DMS 273 (cell line): ENCODE measurements around the gene TRIM17.

Source experiments
- DNase-seq: peaks from one replicate; lab custom pipeline; 2025; ENCODE audit not compliant: unreplicated experiment; lab: John Stamatoyannopoulos, UW

Gene TRIM17

DNA sequence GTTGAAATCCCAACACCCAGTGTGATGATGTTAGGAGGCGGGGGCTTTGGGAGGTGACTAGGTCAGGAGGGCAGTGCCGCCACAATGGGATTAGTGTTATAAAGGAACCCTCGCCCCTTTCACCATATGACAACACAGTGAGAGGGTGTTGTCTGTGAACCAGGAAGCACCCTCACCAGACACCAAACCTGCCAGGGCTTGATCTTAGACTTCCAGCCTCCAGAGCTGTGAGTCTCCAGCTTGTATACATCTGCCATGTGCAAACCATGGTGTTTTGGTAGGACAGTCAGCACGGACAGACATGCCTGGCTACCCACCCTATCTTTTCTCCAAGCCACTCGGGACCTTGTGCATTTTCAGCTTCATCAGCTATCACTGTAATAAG is 14.0 kb downstream of the TRIM17 start:
- no peak for DNase-seq

DNA sequence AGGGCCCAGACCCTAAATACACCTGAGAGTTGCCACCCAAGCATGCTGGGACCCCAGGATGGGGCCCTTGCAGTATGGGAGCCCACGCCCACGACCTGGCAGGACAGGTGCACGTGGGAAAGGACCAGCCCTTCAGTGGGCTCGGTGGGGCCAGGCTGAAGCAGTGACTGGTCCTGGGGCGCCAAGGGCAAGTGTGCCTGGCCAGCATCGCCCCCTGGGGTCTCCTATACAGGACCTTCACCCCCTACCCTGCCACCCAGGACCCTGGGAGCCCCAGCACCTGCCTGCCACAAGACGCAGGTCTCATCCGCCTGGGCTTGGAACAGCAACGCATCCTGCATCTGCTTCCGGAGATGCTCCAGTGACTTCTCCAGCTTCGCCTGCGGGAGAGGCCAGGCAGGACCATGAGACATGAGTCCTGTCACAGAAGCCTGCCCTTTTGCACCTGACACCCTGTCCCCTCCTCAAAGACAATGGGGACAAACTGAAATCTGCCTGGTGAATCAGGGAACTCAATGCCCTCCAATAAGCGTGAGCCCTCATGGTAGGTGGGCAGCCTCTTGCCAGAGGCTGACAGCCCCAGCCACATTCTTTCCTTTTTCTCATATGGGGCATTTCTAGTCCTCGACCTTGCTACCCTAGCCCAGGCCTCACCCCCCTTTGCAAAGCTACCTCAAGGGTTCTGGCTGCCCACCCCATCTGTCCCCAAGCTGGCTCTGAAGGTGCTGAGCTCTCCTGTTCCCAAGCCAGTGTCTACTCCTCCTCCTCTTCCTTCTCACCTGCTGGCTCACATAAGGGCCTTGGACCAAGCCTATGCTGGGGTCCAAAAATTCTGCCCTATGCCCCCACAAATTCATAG is 14.7 kb downstream of the TRIM17 start:
- no peak for DNase-seq

DNA sequence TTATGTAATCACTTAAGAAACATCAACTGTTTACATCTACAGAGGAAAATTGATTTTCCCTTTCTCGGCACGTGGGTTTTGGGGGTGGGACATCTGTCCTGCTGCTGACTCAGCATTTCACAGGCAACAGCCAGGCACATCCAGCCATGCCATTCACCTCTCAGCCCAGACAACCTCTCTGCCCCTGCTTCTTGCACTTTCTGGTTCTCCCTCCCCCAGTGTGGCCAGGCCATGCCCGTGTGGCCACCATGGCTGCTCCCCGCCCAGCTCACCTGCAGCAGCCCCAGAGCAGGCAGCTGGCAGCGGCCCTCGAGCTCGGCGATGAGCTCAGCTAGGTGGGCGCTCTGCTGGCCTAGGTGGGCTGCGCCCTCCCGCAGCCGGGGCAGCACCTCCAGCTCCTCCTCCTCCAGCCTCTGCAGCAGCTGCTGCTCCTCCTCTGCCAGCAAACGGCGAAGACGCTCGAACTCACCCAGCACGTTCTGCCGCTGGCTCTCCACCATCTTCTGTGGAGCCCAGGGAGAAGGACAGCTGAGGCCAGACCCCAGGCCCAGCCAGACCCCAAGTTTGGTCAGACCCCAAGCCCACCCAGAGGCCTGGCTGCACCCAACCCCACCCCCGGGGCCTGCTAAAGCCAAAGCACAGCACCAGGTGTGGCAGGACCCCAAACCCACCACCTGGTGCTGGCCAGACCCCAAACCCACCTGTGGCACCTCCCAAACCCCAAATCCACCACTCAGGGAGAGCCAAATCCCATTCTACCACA is 15.8 kb downstream of the TRIM17 start:
- DNase-seq: no peak

DNA sequence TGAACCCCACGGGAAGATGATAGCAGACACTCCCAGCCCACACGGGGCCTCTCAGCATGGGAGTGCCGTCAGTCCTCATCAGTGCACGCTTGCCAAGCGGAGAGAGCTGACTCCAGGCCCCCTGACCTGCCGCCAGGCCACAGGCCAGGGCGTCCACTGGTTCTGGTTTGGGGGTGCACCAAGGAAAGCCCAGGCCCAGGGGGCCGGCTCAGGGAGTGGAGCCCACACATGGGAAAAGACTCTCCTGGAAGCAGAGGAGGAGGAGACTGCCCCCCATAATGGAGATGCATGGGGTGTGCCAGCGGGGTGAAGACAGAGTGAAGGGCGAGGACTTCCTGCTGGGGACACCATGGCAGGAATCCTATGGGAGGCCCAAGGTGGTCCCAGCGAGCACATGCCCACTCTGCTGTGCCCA is 16.4 kb downstream of the TRIM17 start:
- DNase-seq: no peak

DNA sequence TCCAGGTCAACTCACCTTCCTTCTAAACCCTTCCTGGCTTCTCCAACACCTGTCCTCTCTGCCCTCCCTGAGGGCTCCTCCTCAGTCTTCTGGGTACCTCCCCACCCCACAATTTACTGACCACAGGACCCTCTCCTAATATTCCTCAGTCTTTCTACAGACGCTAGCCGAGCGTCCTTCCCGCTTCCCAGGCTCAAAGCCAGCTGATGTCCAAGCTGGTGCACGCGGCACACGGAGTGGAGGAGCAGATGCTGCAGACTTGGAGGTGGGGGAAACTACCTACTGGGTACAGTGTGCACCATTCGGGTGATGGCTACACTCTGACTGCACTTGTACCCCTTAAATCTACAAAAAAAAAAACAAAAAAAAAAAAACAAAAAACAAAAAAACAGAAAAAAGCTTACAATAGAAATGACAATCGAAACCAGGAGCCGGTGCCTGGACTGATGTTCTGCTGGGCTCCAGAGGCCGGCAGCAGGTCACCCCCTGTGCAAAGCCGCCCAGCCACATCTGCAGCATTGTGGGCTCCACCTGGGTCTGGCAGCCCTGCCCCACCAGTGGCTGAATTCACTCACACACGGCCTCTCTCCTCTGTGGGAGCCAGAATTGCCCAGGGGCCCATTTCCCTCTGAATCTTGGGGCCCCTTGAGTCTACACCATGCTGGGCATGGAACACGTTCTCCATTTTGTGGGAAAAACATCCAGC is 17.0 kb downstream of the TRIM17 start:
- DNase-seq: no peak

DNA sequence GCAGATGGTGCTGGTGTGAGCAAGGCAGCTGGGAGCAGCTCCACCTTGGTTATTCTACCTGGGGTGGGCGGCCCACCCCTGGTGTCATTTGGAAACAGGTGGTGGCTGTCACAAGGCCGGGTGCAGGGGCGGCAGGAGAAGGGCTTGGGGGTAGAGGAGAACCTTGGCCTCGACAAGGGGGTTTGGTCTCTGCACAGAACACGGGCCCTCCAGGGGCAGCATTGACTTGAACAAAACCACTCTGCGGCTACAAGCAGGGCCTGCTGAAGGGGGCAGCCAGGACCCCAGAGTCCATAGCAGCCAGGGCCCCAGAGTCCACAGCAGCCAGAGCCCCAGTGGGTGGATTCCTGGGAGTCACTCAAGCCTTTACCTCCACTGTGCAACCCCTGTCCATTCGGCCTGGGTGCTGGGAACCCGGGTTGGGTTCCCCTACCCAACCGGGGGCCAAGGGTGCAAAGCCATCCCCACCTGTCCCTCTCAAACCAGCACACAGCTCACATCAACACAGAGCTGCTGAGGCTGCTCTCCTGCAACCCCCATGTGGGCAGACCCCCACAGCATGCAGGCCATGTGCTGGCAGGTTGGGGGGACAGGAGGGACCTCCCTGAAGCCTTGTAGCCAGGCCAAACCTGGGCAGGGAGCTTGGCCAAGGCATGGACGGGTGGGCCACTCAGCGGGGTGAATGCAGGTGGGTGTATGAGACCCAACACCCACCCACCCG is 17.8 kb downstream of the TRIM17 start:
- DNase-seq: no peak

DNA sequence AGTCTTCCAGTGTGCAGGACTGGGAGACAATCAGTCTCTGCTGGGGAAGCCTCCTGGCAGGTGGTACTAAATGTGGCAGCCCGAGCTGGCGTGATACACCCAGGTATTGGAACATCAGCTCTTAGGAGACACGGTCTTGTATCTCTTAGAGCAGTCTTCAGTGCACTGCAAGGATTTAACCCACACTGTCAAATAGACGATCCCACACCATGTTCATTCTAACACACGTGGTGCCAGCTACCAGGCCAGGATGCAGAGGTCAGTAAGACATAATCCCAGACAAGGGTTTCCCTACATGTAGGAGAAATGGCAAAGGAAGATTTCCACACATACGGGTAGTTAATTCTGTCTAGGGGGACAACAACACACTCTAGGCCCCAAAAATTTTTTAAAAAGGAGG is 18.7 kb downstream of the TRIM17 start:
- no peak for DNase-seq

DNA sequence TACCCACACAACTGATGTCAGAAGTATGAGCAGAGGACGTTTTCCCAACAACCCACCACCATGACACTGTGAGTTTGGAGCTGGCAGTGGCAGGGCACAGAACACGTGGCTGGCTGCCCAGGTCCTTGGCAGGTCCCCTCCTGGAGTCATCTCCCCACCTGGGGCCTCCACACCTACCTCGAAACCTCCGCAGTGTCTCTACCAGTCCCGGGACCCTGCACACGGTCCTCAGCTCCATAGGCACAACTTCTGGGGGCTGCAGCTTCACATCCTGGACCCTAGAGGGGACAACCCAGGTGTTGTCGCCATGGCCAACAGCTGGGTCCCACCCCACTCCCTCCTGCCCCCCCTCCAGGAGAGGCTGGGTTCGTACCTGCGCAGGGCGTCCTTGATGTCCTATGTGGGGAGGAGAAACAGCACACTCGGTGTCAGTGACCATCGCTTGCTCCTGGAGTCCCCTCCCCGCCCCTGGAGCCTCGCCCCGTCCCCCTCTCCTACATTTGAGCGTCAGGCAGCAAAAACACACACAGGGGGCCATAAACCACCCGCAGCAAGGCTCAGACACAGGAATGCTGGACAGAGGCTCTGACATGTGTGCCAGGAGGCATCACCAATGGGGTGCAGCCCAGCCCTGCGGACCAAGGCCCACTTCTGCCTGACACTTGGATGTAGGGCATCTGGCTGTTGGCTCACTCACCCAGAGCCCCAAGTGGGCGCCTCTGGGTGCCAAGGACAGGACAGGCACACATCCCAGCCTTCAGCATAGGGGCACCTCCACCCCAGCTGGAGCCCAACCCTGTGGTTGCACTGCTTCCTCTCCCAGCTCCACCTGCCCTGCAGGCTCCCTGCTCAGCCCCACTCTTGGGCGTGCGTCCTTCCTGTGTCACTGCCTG is 19.6 kb downstream of the TRIM17 start:
- no peak for DNase-seq

DNA sequence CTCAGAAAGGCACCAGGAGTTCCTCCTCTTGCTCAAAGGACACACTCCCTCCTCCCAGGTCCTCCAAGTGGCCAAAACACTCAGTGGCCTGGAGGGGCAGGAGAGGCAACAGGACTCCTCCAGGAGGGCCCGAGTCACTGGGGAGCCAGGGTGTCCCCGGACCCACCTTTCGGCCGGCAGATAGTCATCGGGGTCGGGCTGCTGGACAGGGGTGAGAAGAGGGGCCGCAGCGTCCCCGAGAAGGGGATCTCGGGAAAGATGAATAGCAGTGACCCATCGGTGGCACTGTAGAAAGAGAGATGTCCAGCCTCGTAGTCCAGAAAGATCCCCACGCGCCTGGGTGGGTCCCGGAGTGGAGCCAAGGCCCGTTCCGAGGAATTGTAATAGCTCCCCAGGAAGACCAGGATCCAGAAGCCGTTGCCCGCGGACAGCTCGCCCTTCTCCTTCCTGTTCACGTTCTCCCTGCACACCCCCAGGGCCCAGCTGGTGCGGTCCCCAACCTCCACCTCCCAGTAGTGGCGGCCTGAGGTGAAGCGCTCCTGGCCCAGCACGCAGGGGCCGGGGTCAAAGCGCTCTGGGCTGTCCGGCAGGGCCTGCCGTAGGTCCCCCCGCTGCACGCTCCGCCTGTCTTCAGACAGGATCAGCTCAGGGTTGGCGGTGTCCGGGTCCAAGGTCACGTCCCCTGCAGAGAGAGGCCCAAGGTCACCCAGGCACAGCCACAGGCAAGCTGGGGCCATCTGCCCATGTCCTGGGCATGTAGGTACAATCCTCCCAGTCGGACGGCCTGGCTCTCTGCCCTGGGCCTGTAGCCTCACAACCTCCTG is 21.9 kb downstream of the TRIM17 start:
- DNase-seq: no peak

DNA sequence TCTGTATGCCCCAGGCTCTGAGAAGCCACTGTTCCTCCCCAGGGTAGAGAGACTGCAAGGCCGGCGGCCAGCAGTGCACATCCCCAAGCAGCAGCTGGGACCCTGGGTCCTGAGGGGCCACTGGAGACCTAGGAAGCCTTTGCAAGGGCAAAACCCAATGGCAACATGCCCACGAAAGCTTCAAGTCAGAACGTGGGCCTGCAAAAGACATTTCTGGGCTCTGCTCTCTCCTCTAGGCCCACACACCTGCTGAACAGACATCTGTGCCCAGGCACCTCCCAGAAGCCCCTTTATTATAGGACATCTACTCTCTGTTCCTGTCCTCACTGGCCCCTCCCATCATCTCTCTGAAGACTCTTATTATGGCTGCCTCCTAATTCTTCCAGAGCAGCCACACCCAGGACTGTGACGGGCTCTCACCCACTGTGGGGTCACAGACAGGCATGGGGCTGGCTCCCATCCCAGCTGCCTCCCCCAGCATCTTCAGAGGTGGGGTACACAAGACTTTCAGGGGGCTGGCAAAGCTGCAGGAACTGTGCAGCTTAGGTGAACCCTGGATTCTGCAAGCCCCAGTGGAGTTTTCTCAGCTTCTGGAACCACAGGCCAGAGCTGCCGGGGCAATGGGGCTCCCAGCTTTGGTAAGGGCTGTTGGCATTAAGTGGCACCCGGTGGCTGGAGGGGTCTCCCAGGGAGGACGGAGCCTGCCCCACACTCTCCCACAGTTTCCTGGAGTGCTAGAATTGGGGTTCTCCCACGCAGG is 22.7 kb downstream of the TRIM17 start:
- DNase-seq: no peak

DNA sequence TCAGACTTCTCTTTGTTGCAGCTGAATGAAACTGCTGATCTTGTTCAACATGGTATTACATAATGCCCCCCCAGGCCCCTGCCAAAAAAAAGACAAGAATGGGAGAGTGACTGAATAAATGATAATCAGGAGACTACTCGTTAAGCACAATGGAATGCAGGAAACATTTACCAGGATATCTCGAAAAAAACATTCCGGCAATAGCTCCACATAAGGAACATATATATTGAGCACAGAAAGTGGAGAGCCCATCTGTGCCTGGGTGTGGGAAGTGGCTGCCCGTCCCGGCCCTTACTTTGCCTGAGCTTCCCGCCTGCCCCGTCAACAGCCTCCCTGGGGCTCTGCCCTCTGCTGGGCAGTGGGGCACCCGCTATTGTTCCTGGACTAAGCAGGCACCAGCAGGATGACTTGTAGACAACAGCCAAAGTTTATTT is 23.4 kb downstream of the TRIM17 start:
- DNase-seq: peak; percentile 77

DNA sequence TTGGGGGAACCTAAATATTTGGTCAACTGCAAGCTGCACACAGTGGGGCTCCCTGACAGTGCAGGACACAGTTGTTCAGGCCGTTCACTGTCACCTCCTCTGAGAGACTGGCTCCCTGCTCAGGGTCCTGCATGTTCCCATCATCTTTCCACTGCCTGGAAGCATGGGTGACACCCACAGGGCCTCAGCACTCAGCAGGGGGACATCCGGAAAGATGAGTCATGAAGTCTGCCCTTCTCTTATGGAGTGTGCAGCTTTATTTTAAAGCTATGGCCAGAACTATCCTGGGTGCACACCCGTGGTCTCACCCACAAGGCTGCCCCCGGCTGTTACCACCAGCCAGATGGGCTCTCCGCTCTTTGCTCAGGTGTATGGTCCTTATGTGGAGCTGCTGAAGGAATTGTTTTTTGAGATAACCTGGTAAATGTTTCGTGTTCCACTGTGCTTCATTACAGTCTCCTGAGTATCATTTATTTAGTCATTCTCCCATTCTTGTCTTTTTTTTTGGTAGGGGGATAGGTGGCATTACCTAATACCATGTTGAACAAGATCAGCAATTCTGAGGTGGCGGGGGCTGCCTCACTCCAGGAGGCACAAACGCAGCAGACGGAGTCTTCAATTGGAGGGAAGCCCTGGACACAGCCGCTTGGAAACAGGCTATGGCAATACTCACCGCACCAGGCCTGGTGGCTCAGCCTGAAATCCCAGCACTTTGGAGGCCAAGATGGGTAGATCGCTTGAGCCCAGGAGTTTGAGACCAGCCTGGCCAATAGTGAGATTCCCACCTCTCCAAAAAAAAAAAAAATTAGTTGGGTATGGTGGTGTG is 24.3 kb downstream of the TRIM17 start:
- no peak for DNase-seq

DNA sequence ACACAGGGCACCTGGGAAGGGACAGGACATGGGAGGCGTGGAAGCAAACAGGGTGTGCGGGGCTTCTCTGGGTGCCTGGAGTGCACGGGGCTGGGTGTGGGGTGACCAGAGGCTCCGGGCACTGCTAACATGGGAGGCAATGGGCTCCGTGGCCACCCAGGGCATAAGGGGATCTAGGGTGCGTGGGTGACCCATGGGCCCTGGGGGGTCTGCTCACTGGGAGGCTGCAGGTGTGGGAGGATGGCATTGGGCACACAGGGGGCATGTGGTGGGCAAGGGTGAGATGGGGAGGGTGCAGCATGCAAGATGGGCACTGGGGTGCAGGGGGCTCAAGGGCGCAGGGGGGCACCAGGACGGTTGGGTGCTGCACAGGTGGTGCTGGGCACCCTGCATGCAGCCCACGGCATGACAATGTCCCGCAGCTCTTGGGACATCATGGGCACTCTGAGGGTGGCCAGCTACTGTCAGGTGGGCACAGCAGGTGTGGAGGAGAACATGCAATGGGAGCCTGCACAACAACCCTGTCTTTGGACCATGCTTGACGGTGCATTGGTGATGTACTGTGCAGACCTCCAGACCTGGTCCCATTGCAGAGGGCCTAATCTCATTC is 25.1 kb downstream of the TRIM17 start:
- DNase-seq: peak; percentile 24

DNA sequence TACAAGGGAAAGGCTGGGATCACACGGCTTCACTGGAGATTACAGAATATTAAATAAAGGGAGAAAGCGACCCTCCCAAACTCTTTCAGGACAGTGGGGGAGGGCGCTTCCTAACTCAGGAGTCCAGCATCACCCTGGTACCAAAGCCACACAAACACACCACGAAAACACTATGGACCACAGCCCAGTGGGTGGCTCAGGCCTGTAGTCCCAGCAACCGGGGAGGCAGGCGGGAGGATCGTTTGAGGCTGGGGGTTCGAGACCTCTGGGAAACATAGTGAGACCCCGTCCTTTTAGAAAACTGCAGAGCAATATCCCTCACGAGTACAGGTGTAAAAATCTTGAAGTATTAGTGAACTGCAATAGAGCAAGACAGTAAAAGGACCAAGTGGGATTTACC is 26.0 kb downstream of the TRIM17 start:
- no peak for DNase-seq

DNA sequence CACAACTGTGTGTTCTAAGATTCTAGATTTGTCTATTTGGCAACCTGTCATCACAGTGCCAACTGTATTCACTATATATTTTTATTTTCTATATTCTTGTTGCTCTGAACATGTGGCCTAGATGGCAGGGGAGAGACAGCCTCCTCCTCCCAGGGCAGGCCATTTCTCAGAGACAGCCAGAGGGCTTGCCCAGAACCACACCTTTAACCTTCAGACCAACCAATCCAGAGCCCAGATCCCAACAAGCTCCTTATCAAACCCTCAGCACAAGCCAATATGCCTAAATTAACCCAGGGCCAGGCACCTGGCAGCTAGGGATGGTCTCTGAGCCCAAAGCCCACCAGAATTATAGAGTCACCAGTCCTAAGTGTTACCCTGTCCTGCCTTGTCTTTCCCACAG is 29.3 kb downstream of the TRIM17 start:
- no peak for DNase-seq

DNA sequence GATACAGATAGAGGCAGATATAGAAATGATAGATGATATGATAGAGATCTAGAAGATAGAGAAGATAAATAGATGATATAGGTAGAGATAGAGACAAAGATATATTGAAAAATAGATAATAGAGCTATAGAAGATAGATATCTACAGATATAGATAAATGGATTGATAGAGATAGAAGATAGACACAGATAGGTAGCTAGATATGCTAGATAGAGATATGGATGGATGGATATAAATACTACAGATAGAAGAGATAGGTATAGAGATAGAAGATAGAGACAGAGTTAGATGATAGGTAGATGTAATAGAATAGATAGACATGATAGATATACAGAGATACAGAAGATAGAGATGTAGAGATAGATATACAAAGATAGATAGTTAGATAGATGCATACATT is 31.4 kb downstream of the TRIM17 start:
- no peak for DNase-seq

DNA sequence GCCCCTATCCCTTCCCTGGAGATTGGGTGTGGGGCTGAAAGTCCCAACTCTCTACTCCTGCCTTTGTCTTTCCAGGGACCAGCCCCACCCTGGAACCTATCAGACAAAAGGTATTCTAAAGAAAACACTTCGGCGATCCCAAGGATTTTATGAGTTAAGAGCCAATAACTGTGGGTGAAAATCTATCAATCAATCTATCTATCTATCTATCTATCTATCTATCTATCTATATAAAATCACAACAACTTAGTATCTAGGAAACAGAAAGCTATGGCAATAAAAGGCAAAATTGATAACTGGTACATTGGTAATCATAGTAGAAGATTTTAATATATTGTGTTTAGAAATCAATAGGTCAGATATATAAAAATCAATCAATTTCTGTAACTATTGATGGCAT is 32.9 kb downstream of the TRIM17 start:
- DNase-seq: no peak
